Mammary epithelial cell (primary cell): ENCODE measurements around the gene NDUFAF8.

Experiments used
- CTCF ChIP-seq, 2 donors: IDR thresholded peaks in 1 of 2; conservative IDR thresholded peaks in 1 of 2; 2 replicates each; pipeline ENCODE4 v1.5.1; 2011 to 2012; ENCODE audit warnings: inconsistent platforms in 2 of 2, low read length in 2 of 2, mild to moderate bottlenecking in 2 of 2, control low read depth in 1 of 2, low read depth in 1 of 2; ENCODE audit not compliant: insufficient read depth in 1 of 2; ENCODE audit errors: extremely low read depth in 1 of 2
- EZH2 ChIP-seq: IDR thresholded peaks from 2 replicates; pipeline ENCODE4 v1.6.1; 2012; ENCODE audit warnings: low read length, inconsistent platforms, borderline replicate concordance

DNA sequence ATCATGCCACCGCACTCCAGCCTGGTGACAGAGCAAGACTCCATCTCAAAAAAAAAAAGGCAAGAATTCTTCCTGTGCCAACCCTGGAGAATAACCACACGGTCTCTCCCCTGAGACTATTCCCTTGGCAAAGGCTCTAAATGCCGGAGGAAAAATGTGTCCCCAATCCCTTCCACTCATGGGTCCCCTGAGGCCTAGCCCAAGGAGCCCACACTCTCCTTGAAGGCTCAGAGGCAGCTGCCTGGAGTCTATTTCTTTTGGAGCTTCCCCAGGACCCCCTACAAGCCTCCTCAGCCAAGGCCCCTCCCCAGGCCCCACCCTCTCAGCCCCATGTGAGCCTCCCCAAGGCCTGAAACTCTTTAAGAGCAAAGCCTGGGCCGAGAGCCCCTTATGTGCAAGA is 33.0 kb upstream of the NDUFAF8 start:
- TF ChIP-seq CTCF (conservative IDR thresholded peaks at IDR 0.05 in 1 of 2, IDR thresholded peaks at IDR 0.05 in 1 of 2; ENCODE audit: extremely low read depth in 1 of 2, insufficient read depth in 1 of 2, low read depth in 1 of 2, low read length in 2 of 2), result no peak
- TF ChIP-seq EZH2, result no peak
